Thyroid gland (tissue), 4 donors: ENCODE results near the gene MYO1D. TPM values are rescaled to one million over a fixed set of nuclear protein-coding genes. Genes with fewer than 3 reads are reported as not detected.

ENCODE experiments used
- DNase-seq, 2 donors: peaks; one replicate each; pipeline ENCODE4 v3.0.0-alpha.2; 2019
- H3K27ac ChIP-seq, 3 donors: fragments of 200-600 bp; sonication (generic); 1 replicate in 2 of 3; 2 replicates in 1 of 3; pipeline ENCODE4 v1.5.1; 2016 to 2019; ENCODE audit warnings: mild to moderate bottlenecking in 1 of 3, moderate library complexity in 1 of 3
- H3K27me3 ChIP-seq: fragments of 200-600 bp; sonication (generic); one replicate; pipeline ENCODE4 v1.5.1; 2019
- H3K36me3 ChIP-seq, 2 donors: fragments of 200-600 bp; sonication (generic); one replicate each; pipeline ENCODE4 v1.5.1; 2016 to 2019
- H3K4me1 ChIP-seq, 2 donors: fragments of 200-600 bp; sonication (generic); one replicate each; pipeline ENCODE4 v1.5.1; 2017 to 2019
- H3K4me3 ChIP-seq, 3 donors: fragments of 200-600 bp; sonication (generic); replicated peaks in 1 of 3; 1 replicate in 2 of 3; 2 replicates in 1 of 3; pipeline ENCODE4 v1.5.1; 2016; ENCODE audit warnings: mild to moderate bottlenecking in 1 of 3
- H3K9me3 ChIP-seq: fragments of 200-600 bp; sonication (generic); one replicate; pipeline ENCODE4 v1.5.1; 2017
- CTCF ChIP-seq, 6 experiments: fragments of 200-600 bp in 3 of 6; fragments of 450-650 bp in 3 of 6; sonication (generic) in 3 of 6; IDR thresholded peaks; one replicate each; pipeline ENCODE4 v1.5.1; 2016 to 2019; ENCODE audit warnings: antibody characterized with exemption in 6 of 6, mild to moderate bottlenecking in 2 of 6, inconsistent platforms in 1 of 6, moderate library complexity in 1 of 6
- POLR2A ChIP-seq, 2 donors: fragments of 450-650 bp; IDR thresholded peaks; one replicate each; pipeline ENCODE4 v1.6.1; 2017; ENCODE audit warnings: antibody characterized with exemption in 2 of 2, mild to moderate bottlenecking in 2 of 2, moderate library complexity in 1 of 2
- WGBS, 2 donors: methylation state at CpG; one replicate each; pipeline ENCODE4 v1.1.5; 2017; 5-methylcytosine and 5-hydroxymethylcytosine counted together
- intact Hi-C: fragments of 100-400 bp; cut with DNase I; formaldehyde crosslinking; loops from one replicate; pipeline ENCODE4 v1.15.1; 2023
- total RNA-seq, 4 donors: library from RNA; depleted of rRNA; stranded (reverse); fragments of >200 nt; gene quantifications; one replicate each; pipeline ENCODE4 v1.2.3, GENCODE V29; 2016

Gene MYO1D
- total RNA-seq, 4 donors from 2014 or later, result 91.9 to 143 (median 97.8) TPM

GRCh38 chr17:32588135-32588534 lies 288.8 kb downstream of the MYO1D start:
- no peak overlapping the region for H3K4me3 ChIP-seq
- 50 to 61% methylated on average over 3 of the region's 3 CpGs for WGBS, 2 donors
- H3K4me1 ChIP-seq, result no peaks in the 10 kb centered on the region
- DNase-seq, result no peak
- TF ChIP-seq POLR2A (IDR thresholded peaks at IDR 0.05), result no peak
- no peak for TF ChIP-seq CTCF (IDR thresholded peaks at IDR 0.05)
- H3K27me3 ChIP-seq, result no peaks in the 10 kb centered on the region
- no peaks in the 10 kb centered on the region for H3K36me3 ChIP-seq
- no peak overlapping the region for H3K27ac ChIP-seq
- no peaks in the 10 kb centered on the region for H3K9me3 ChIP-seq
- intact Hi-C loops, result no loop called here

GRCh38 chr17:32586666-32587065 lies 290.3 kb downstream of the MYO1D start:
- H3K27me3 ChIP-seq, result no peaks in the 10 kb centered on the region
- intact Hi-C loops, result no loop called here
- H3K27ac ChIP-seq, result no peak overlapping the region
- no peaks in the 10 kb centered on the region for H3K36me3 ChIP-seq
- H3K4me1 ChIP-seq, result no peaks in the 10 kb centered on the region
- no peaks in the 10 kb centered on the region for H3K9me3 ChIP-seq
- WGBS, 2 donors, result 85 to 88% methylated on average over 2 of the region's 2 CpGs
- no peak for DNase-seq
- TF ChIP-seq POLR2A (IDR thresholded peaks at IDR 0.05) (no peak), CTCF (IDR thresholded peaks at IDR 0.05) (no peak)
- no peak overlapping the region for H3K4me3 ChIP-seq

GRCh38 chr17:32584792-32585191 lies 292.1 kb downstream of the MYO1D start:
- Histone ChIP-seq H3K27ac (no peak overlapping the region), H3K4me1 (no peaks in the 10 kb centered on the region), H3K9me3 (no peaks in the 10 kb centered on the region), H3K36me3 (no peaks in the 10 kb centered on the region), H3K27me3 (no peaks in the 10 kb centered on the region), H3K4me3 (no peak overlapping the region)
- DNase-seq, result no peak
- TF ChIP-seq POLR2A (IDR thresholded peaks at IDR 0.05), result no peak
- no peak for TF ChIP-seq CTCF (IDR thresholded peaks at IDR 0.05)
- WGBS, 2 donors, result 88 to 98% methylated on average over 1 of the region's 1 CpG
- intact Hi-C loops, result no loop called here

GRCh38 chr17:32583053-32583452 lies 293.9 kb downstream of the MYO1D start:
- H3K27ac ChIP-seq, result no peak overlapping the region
- H3K36me3 ChIP-seq, result no peaks in the 10 kb centered on the region
- 96 to 98% methylated on average over 1 of the region's 1 CpG for WGBS, 2 donors
- H3K27me3 ChIP-seq, result no peaks in the 10 kb centered on the region
- no peak for DNase-seq
- no peak overlapping the region for H3K4me3 ChIP-seq
- H3K9me3 ChIP-seq, result no peaks in the 10 kb centered on the region
- TF ChIP-seq CTCF (IDR thresholded peaks at IDR 0.05) (no peak), POLR2A (IDR thresholded peaks at IDR 0.05) (no peak)
- no peaks in the 10 kb centered on the region for H3K4me1 ChIP-seq
- intact Hi-C loops, result no loop called here

- H3K4me3 ChIP-seq, result no peak overlapping the region
- H3K4me1 ChIP-seq, result no peaks in the 10 kb centered on the region
- H3K27ac ChIP-seq, result no peak overlapping the region
- TF ChIP-seq CTCF (IDR thresholded peaks at IDR 0.05), result no peak
- H3K27me3 ChIP-seq, result no peaks in the 10 kb centered on the region
- no peaks in the 10 kb centered on the region for H3K9me3 ChIP-seq
- intact Hi-C loops, result no loop called here
- DNase-seq, result no peak
- no peaks in the 10 kb centered on the region for H3K36me3 ChIP-seq
These were observed 301.1 kb downstream of the MYO1D start for GRCh38 chr17:32575852-32576251.
